ENCODE data around the gene TSPAN18. TPM values are rescaled to one million over a fixed set of nuclear protein-coding genes. Genes with fewer than 3 reads are reported as not detected.

Gene TSPAN18
- total RNA-seq, 2 experiments from 2014 or later: 0.85 to 0.92 TPM

DNA sequence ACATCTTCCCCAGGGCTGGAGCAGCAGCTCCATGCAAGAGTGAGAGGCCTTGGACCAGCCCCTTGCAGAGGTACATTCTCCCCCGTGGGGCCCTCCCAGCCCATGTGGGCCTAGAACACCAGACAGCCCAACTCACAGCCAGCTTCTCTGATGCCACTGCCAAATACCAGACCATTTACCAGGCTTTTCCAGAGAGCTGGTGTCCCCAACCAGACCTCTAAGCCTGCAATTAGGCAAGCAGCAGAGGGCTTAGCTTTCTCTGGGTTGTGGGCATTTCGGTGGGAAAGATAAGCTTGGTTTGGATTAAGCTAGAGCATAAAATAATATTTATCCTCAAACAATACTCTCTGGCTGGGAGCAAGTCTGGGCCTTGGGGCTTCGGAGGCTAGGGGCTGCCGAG lies 148.3 kb downstream of the TSPAN18 start:
- POLR2A ChIA-PET: no interaction called here
- no peak for DNase-seq
- ATAC-seq: no peak
- no peak overlapping the region for H3K4me3 Mint-ChIP-seq
- peaks cover 6% of the 10 kb centered on the region for H3K36me3 Mint-ChIP-seq (ENCODE audit: low read depth)
- CTCF ChIA-PET: interaction anchor here (1.0 to 1.7 kb wide), 3 partner anchors 36 to 352 kb away, joined by 3 to 4 read pairs (median 3); no protein-coding TSS in a partner anchor
- peaks cover 7% of the 10 kb centered on the region for H3K4me1 Mint-ChIP-seq (ENCODE audit: low read depth)
- no peak for TF ChIP-seq CTCF (IDR thresholded peaks at IDR 0.05)
- H3K27ac Mint-ChIP-seq: no peak overlapping the region
- H3K9me3 Mint-ChIP-seq: peaks cover 6% of the 10 kb centered on the region
- intact Hi-C loops (cut with micrococcal nuclease): no loop called here
- H3K27me3 Mint-ChIP-seq: no peaks in the 10 kb centered on the region

- H3K4me1 Mint-ChIP-seq (ENCODE audit: low read depth): no peaks in the 10 kb centered on the region
- no peaks in the 10 kb centered on the region for H3K36me3 Mint-ChIP-seq (ENCODE audit: low read depth)
- no peak for TF ChIP-seq CTCF (IDR thresholded peaks at IDR 0.05)
- DNase-seq: no peak
- no peaks in the 10 kb centered on the region for H3K27me3 Mint-ChIP-seq
- ChIA-PET CTCF (interaction anchor here (1.1 to 1.7 kb wide), 2 partner anchors 19 to 35 kb away, joined by 3 to 4 read pairs; no protein-coding TSS in a partner anchor), POLR2A (no interaction called here)
- H3K9me3 Mint-ChIP-seq: no peaks in the 10 kb centered on the region
- no peak overlapping the region for H3K4me3 Mint-ChIP-seq
- ATAC-seq: no peak
- intact Hi-C loops (cut with micrococcal nuclease): no loop called here
- no peak overlapping the region for H3K27ac Mint-ChIP-seq
These were observed 149.5 kb downstream of the TSPAN18 start for GRCh38 chr11:44876194-44876723.

GRCh38 chr11:44876906-44877305 lies 150.1 kb downstream of the TSPAN18 start:
- no peak overlapping the region for H3K27ac Mint-ChIP-seq
- intact Hi-C loops (cut with micrococcal nuclease): no loop called here
- no peak for ATAC-seq
- no peak overlapping the region for H3K4me3 Mint-ChIP-seq
- no peaks in the 10 kb centered on the region for H3K27me3 Mint-ChIP-seq
- H3K4me1 Mint-ChIP-seq (ENCODE audit: low read depth): no peaks in the 10 kb centered on the region
- H3K36me3 Mint-ChIP-seq (ENCODE audit: low read depth): no peaks in the 10 kb centered on the region
- no peak for DNase-seq
- ChIA-PET POLR2A (no interaction called here), CTCF (no interaction called here)
- H3K9me3 Mint-ChIP-seq: no peaks in the 10 kb centered on the region
- no peak for TF ChIP-seq CTCF (IDR thresholded peaks at IDR 0.05)

- Mint-ChIP-seq H3K36me3 (ENCODE audit: low read depth) (no peaks in the 10 kb centered on the region), H3K9me3 (no peaks in the 10 kb centered on the region), H3K27me3 (no peaks in the 10 kb centered on the region), H3K27ac (no peak overlapping the region), H3K4me1 (ENCODE audit: low read depth) (no peaks in the 10 kb centered on the region), H3K4me3 (no peak overlapping the region)
- ATAC-seq (no peak), DNase-seq (no peak)
- ChIA-PET POLR2A (no interaction called here), CTCF (no interaction called here)
- TF ChIP-seq CTCF (IDR thresholded peaks at IDR 0.05): no peak
- intact Hi-C loops (cut with micrococcal nuclease): no loop called here
These were observed 151.1 kb downstream of the TSPAN18 start for GRCh38 chr11:44877571-44878497.

DNA sequence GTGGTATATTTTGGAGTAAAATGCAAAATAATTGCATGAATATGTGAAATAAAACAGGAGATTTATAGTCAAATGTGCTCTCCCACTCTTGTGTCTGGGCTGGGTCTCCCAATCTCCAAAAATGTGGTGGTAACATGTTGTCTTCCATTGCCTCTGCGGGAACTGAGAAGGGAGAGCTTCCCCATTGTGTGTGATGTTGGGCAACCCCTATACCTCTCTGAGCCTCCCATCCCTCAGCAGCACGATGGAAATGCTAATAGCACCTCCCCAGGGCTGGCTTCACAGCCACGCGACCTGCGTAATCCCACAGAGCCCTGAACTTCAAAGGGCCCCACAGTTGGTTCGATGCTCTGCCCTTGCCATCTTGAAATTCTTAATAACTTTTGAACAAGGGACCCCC lies 151.9 kb downstream of the TSPAN18 start:
- CTCF ChIA-PET: no interaction called here
- Mint-ChIP-seq H3K4me3 (no peak overlapping the region), H3K27me3 (no peaks in the 10 kb centered on the region), H3K9me3 (no peaks in the 10 kb centered on the region), H3K27ac (no peak overlapping the region), H3K4me1 (ENCODE audit: low read depth) (no peaks in the 10 kb centered on the region), H3K36me3 (ENCODE audit: low read depth) (no peaks in the 10 kb centered on the region)
- ATAC-seq: no peak
- TF ChIP-seq CTCF (IDR thresholded peaks at IDR 0.05): no peak
- POLR2A ChIA-PET: no interaction called here
- intact Hi-C loops (cut with micrococcal nuclease): no loop called here
- DNase-seq: no peak

Measured in activated CD8-positive, alpha-beta T cell treated with anti-CD3 and anti-CD28 coated beads for 36 hours (primary cell).